ENCODE measurements around the gene DLK1. TPM values are rescaled to one million over a fixed set of nuclear protein-coding genes. Genes with fewer than 3 reads are reported as not detected.

DLK1 gene
- total and polyA plus RNA-seq, 2 experiments from 2014 or later, result not detected

DNA sequence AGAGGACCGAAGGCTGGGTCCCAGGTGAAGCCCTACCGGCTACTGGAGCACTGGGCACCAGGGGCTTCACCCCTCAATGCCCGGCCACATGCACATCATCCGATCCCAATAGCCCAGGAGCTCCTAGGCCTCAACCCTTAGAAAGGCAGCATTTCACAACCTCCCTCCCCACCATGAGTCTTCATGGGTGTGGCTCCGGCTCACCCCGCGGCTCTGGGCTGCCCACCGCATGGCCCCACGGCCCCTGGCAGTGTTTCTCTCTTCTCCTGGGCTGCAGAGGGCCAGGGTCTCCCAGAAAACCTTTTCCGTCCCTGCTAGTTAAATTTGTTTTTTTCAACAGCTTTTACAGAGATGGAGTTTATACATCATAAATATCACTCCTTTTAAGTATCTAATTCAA is 28.6 kb upstream of the DLK1 start:
- no peaks in the 10 kb centered on the region for H3F3A ChIP-seq (ENCODE audit: insufficient read depth)
- in situ Hi-C loops (cut with MboI), result no loop called here

DNA sequence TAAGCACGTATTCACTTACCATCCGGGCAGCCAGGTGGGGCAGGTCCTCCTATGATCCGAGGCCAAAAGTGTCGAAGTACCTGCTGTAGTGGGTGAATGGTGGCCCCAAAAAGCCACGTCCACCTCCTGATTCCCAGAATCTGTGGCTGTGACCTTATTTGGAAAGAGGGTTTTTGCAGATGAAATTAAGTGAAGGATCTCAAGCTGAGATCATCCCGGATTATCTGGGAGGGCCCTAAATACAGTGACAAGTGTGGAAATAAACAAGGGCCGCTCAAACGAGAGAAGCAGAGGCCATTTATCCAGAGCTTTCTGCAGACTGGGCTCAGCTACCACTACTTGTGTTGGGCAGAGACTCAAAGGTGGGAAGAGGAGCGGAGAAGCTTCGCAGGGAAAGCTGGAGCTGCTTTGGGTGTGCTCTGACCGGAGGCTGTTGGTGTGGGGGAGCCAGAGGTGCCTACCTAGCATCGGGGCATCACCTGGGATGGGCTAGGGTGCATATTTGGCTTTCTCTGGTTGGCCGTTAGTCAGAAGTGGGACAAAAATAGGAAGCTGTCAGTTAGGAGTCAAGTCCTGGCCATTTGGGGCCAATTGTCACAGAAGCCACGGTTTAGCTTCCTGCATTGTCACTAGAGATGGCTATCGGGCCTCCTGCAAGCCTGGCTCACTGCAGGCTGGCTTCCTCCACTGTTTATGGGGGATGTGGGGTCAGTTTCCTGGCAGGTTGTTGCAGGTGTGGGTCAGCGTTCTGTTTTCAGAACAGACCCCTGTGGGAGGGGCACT is 27.8 kb upstream of the DLK1 start:
- TF ChIP-seq EZH2 (IDR thresholded peaks at IDR 0.05; ENCODE audit: insufficient read depth, poor library complexity, severe bottlenecking) (no peak), EZH2phosphoT487 (IDR thresholded peaks at IDR 0.05; ENCODE audit: insufficient read depth, low read depth) (no peak)
- no peaks in the 10 kb centered on the region for H3K9me3 ChIP-seq (ENCODE audit: low read depth)

More for the DNA sequence above, 28.6 kb upstream of the DLK1 start:
- no peak for TF ChIP-seq EZH2phosphoT487 (IDR thresholded peaks at IDR 0.05; ENCODE audit: insufficient read depth, low read depth)
- no peak for TF ChIP-seq EZH2 (IDR thresholded peaks at IDR 0.05; ENCODE audit: insufficient read depth, poor library complexity, severe bottlenecking)
- no peaks in the 10 kb centered on the region for H4K20me1 ChIP-seq (ENCODE audit: insufficient read depth)
- peaks cover 10% of the 10 kb centered on the region; the same call in 1 of the 2 replicates for H3K27me3 ChIP-seq (replicated peaks; ENCODE audit: insufficient read depth)
- H3K79me2 ChIP-seq (ENCODE audit: insufficient read depth), result no peaks in the 10 kb centered on the region
- H3K9me3 ChIP-seq (ENCODE audit: low read depth), result no peaks in the 10 kb centered on the region
- no peak overlapping the region for H3K27ac ChIP-seq
- H3K9ac ChIP-seq, result no peak overlapping the region
- DNase-seq, result peak; percentile 21
- WGBS, 2 experiments (ENCODE audit: low coverage in 1 of 2, low lambda C conversion rate in 2 of 2, missing lambda C conversion rate in 2 of 2), result 69 to 72% methylated on average over 10 of the region's 10 CpGs
- H3K4me2 ChIP-seq (ENCODE audit: unreplicated experiment), result no peak overlapping the region
- no peak overlapping the region for H3K4me3 ChIP-seq
- H2AFZ ChIP-seq, result no peak overlapping the region
- no peaks in the 10 kb centered on the region for H3K4me1 ChIP-seq (ENCODE audit: insufficient read depth)
- no peaks in the 10 kb centered on the region for H3K36me3 ChIP-seq (ENCODE audit: low read depth)
- H3K9me2 ChIP-seq (ENCODE audit: insufficient read depth), result no peaks in the 10 kb centered on the region

DNA sequence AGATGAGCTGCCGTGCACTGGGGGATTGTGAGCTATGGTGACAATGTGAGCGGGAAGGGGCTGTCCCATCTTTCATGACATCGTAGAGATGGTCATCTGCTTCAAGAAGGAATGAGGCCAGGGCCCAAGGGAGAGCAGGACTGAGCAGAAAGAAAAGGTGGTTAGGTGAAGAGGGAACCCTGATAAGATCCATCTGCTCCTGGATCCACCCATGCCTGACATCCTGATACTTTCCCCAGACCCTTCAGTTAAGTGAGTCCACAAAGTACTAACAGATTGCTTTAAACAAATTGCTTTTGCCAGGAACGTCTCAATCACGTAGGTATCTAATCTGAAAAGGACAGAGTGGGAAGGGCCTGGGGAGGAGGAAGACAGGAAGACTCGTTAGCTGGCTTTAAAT is 25.4 kb upstream of the DLK1 start:
- no peaks in the 10 kb centered on the region for H3K4me1 ChIP-seq (ENCODE audit: insufficient read depth)
- peaks cover 16% of the 10 kb centered on the region for H3K27me3 ChIP-seq (replicated peaks; ENCODE audit: insufficient read depth)
- no peak overlapping the region for H3K9ac ChIP-seq
- no peaks in the 10 kb centered on the region for H4K20me1 ChIP-seq (ENCODE audit: insufficient read depth)
- in situ Hi-C loops (cut with MboI), result no loop called here
- no peaks in the 10 kb centered on the region for H3K79me2 ChIP-seq (ENCODE audit: insufficient read depth)
- no peaks in the 10 kb centered on the region for H3K9me3 ChIP-seq (ENCODE audit: low read depth)
- H3K4me3 ChIP-seq, result no peak overlapping the region
- no peak overlapping the region for H2AFZ ChIP-seq
- TF ChIP-seq EZH2 (IDR thresholded peaks at IDR 0.05; ENCODE audit: insufficient read depth, poor library complexity, severe bottlenecking), result no peak
- no peak for TF ChIP-seq EZH2phosphoT487 (IDR thresholded peaks at IDR 0.05; ENCODE audit: insufficient read depth, low read depth)
- H3K36me3 ChIP-seq (ENCODE audit: low read depth), result no peaks in the 10 kb centered on the region
- no peaks in the 10 kb centered on the region for H3K9me2 ChIP-seq (ENCODE audit: insufficient read depth)
- H3F3A ChIP-seq (ENCODE audit: insufficient read depth), result no peaks in the 10 kb centered on the region
- 52 to 57% methylated on average over 6 of the region's 6 CpGs for WGBS, 2 experiments (ENCODE audit: low coverage in 1 of 2, low lambda C conversion rate in 2 of 2, missing lambda C conversion rate in 2 of 2)
- no peak for DNase-seq
- no peak overlapping the region for H3K27ac ChIP-seq
- no peak overlapping the region for H3K4me2 ChIP-seq (ENCODE audit: unreplicated experiment)

More for the DNA sequence above, 27.8 kb upstream of the DLK1 start:
- Histone ChIP-seq H3F3A (ENCODE audit: insufficient read depth) (no peaks in the 10 kb centered on the region), H3K9ac (no peak overlapping the region), H3K4me2 (ENCODE audit: unreplicated experiment) (no peak overlapping the region), H2AFZ (no peak overlapping the region), H3K79me2 (ENCODE audit: insufficient read depth) (no peaks in the 10 kb centered on the region), H3K27ac (no peak overlapping the region), H3K9me2 (ENCODE audit: insufficient read depth) (no peaks in the 10 kb centered on the region), H3K4me3 (no peak overlapping the region), H3K36me3 (ENCODE audit: low read depth) (no peaks in the 10 kb centered on the region), H4K20me1 (ENCODE audit: insufficient read depth) (no peaks in the 10 kb centered on the region), H3K27me3 (replicated peaks; ENCODE audit: insufficient read depth) (peaks cover 12% of the 10 kb centered on the region; the same call in 1 of the 2 replicates), H3K4me1 (ENCODE audit: insufficient read depth) (no peaks in the 10 kb centered on the region)
- in situ Hi-C loops (cut with MboI), result no loop called here
- 82 to 85% methylated on average over 16 of the region's 16 CpGs for WGBS, 2 experiments (ENCODE audit: low coverage in 1 of 2, low lambda C conversion rate in 2 of 2, missing lambda C conversion rate in 2 of 2)
- DNase-seq, result no peak

DNA sequence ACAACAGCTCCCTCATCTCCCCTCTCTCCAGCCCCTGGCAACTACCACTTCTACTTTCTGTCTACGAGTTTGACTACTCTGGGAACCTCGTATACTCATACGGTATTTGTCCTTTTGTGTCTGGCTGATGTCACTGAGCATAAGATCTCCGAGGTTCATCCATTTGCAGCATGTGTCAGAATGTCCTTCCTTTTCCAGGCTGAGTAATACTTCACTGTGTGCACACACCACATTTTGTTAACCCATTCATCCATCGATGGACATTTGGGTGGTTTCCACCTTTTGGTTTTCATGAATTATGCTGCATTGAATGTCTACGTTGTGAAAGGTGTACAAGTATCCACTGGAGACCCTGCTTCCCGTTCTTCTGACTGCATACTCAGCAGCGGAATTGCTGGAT is 24.1 kb upstream of the DLK1 start:
- no peaks in the 10 kb centered on the region for H3K79me2 ChIP-seq (ENCODE audit: insufficient read depth)
- H3K27me3 ChIP-seq (replicated peaks; ENCODE audit: insufficient read depth), result peaks cover 25% of the 10 kb centered on the region
- H3K36me3 ChIP-seq (ENCODE audit: low read depth), result no peaks in the 10 kb centered on the region
- no peaks in the 10 kb centered on the region for H4K20me1 ChIP-seq (ENCODE audit: insufficient read depth)
- H3K9ac ChIP-seq, result no peak overlapping the region
- no peak overlapping the region for H3K4me3 ChIP-seq
- H3F3A ChIP-seq (ENCODE audit: insufficient read depth), result no peaks in the 10 kb centered on the region
- no peaks in the 10 kb centered on the region for H3K4me1 ChIP-seq (ENCODE audit: insufficient read depth)
- in situ Hi-C loops (cut with MboI), result no loop called here
- H3K27ac ChIP-seq, result no peak overlapping the region
- TF ChIP-seq EZH2 (IDR thresholded peaks at IDR 0.05; ENCODE audit: insufficient read depth, poor library complexity, severe bottlenecking) (no peak), EZH2phosphoT487 (IDR thresholded peaks at IDR 0.05; ENCODE audit: insufficient read depth, low read depth) (no peak)
- 59 to 62% methylated on average over 8 of the region's 8 CpGs for WGBS, 2 experiments (ENCODE audit: low coverage in 1 of 2, low lambda C conversion rate in 2 of 2, missing lambda C conversion rate in 2 of 2)
- no peaks in the 10 kb centered on the region for H3K9me2 ChIP-seq (ENCODE audit: insufficient read depth)
- no peak overlapping the region for H3K4me2 ChIP-seq (ENCODE audit: unreplicated experiment)
- DNase-seq, result no peak
- no peak overlapping the region for H2AFZ ChIP-seq
- no peaks in the 10 kb centered on the region for H3K9me3 ChIP-seq (ENCODE audit: low read depth)

All from GM23248 (cell line).